ENCODE results near the gene TRMT10C. TPM values are rescaled to one million over a fixed set of nuclear protein-coding genes. Genes with fewer than 3 reads are reported as not detected.
A peak's percentile ranks its signal among the peaks of the same experiment; 100 is the strongest.

The TRMT10C gene
- total RNA-seq, 2 donors from 2014 or later: 41.4 to 41.8 TPM

- no peaks in the 10 kb centered on the region for H3K27me3 ChIP-seq (ENCODE audit: control insufficient read depth, insufficient read depth, low read length, poor library complexity, severe bottlenecking)
- H3K27ac Mint-ChIP-seq: peak within 1 kb of the TSS; percentile 100
- peak within 1 kb of the TSS; percentile 97 for H3K9ac ChIP-seq (ENCODE audit: extremely low read depth, low read length, poor library complexity, severe bottlenecking)
- peak within 1 kb of the TSS; percentile 98 for H3K4me3 ChIP-seq (ENCODE audit: low read length)
- H3K36me3 Mint-ChIP-seq (ENCODE audit: low read depth): peaks cover 14% of the 10 kb centered on the region
- H3K4me1 Mint-ChIP-seq: peaks cover 9% of the 10 kb centered on the region
- WGBS, 2 experiments (ENCODE audit: insufficient coverage in 1 of 2, insufficient read length in 1 of 2): 2 to 6% methylated on average over 21 to 47 of the region's 47 CpGs
- H3K27ac ChIP-seq (ENCODE audit: low read depth, low read length): peak within 1 kb of the TSS; percentile 97
- no peaks in the 10 kb centered on the region for H3K9me3 Mint-ChIP-seq
- no peaks in the 10 kb centered on the region for H3K27me3 Mint-ChIP-seq (ENCODE audit: insufficient read depth)
- no peaks in the 10 kb centered on the region for H3K9me3 ChIP-seq (ENCODE audit: control insufficient read depth, low read length)
- peak; percentile 99 for DNase-seq
- peaks cover 15% of the 10 kb centered on the region for H3K36me3 ChIP-seq (ENCODE audit: control insufficient read depth, insufficient read depth, low read length)
- peak within 1 kb of the TSS; percentile 93 for H3K4me3 Mint-ChIP-seq
- no peaks in the 10 kb centered on the region for H3K4me1 ChIP-seq (ENCODE audit: control insufficient read depth, insufficient read depth, low read length)
- TF ChIP-seq CTCF (conservative IDR thresholded peaks at IDR 0.05): peak; percentile 96
Observed at GRCh38 chr3:101573449-101574387, 12.1 kb downstream of the TRMT10C start, which contains the start of gene PCNP. PCNP (plus strand) TSS chr3:101574180; CDS start chr3:101574216, 36 bp downstream.

- no peak for TF ChIP-seq CTCF (conservative IDR thresholded peaks at IDR 0.05)
- Mint-ChIP-seq H3K27ac (peak overlapping the region; percentile 100), H3K36me3 (ENCODE audit: low read depth) (peaks cover 16% of the 10 kb centered on the region), H3K9me3 (no peaks in the 10 kb centered on the region), H3K27me3 (ENCODE audit: insufficient read depth) (no peaks in the 10 kb centered on the region), H3K4me3 (peak overlapping the region; percentile 93), H3K4me1 (peaks cover 9% of the 10 kb centered on the region)
- no peaks in the 10 kb centered on the region for H3K9me3 ChIP-seq (ENCODE audit: control insufficient read depth, low read length)
- DNase-seq: no peak
- H3K36me3 ChIP-seq (ENCODE audit: control insufficient read depth, insufficient read depth, low read length): peaks cover 24% of the 10 kb centered on the region
- WGBS, 2 experiments (ENCODE audit: insufficient coverage in 1 of 2, insufficient read length in 1 of 2): 0% methylated on average over 13 to 41 of the region's 41 CpGs
- H3K9ac ChIP-seq (ENCODE audit: extremely low read depth, low read length, poor library complexity, severe bottlenecking): peak overlapping the region; percentile 97
- H3K27ac ChIP-seq (ENCODE audit: low read depth, low read length): peak overlapping the region; percentile 97
- no peaks in the 10 kb centered on the region for H3K27me3 ChIP-seq (ENCODE audit: control insufficient read depth, insufficient read depth, low read length, poor library complexity, severe bottlenecking)
- peak overlapping the region; percentile 98 for H3K4me3 ChIP-seq (ENCODE audit: low read length)
- no peaks in the 10 kb centered on the region for H3K4me1 ChIP-seq (ENCODE audit: control insufficient read depth, insufficient read depth, low read length)
Observed at GRCh38 chr3:101574388-101575112, 12.9 kb downstream of the TRMT10C start.

- Mint-ChIP-seq H3K36me3 (ENCODE audit: low read depth) (peaks cover 31% of the 10 kb centered on the region), H3K9me3 (no peaks in the 10 kb centered on the region), H3K4me3 (no peak overlapping the region), H3K4me1 (peaks cover 9% of the 10 kb centered on the region), H3K27ac (no peak overlapping the region), H3K27me3 (ENCODE audit: insufficient read depth) (no peaks in the 10 kb centered on the region)
- Histone ChIP-seq H3K27ac (ENCODE audit: low read depth, low read length) (no peak overlapping the region), H3K4me3 (ENCODE audit: low read length) (peak overlapping the region; percentile 37), H3K9ac (ENCODE audit: extremely low read depth, low read length, poor library complexity, severe bottlenecking) (no peak overlapping the region), H3K27me3 (ENCODE audit: control insufficient read depth, insufficient read depth, low read length, poor library complexity, severe bottlenecking) (no peaks in the 10 kb centered on the region), H3K4me1 (ENCODE audit: control insufficient read depth, insufficient read depth, low read length) (no peaks in the 10 kb centered on the region), H3K36me3 (ENCODE audit: control insufficient read depth, insufficient read depth, low read length) (peaks cover 40% of the 10 kb centered on the region), H3K9me3 (ENCODE audit: control insufficient read depth, low read length) (no peaks in the 10 kb centered on the region)
- TF ChIP-seq CTCF (conservative IDR thresholded peaks at IDR 0.05): no peak
- 91 to 97% methylated on average over 6 of the region's 6 CpGs for WGBS, 2 experiments (ENCODE audit: insufficient coverage in 1 of 2, insufficient read length in 1 of 2)
- no peak for DNase-seq
Observed at GRCh38 chr3:101577286-101577685, 15.6 kb downstream of the TRMT10C start.
